NCI-H82 (cell line): Measurements from ENCODE around the gene SERINC5.
"Not testable (repeated sequence)": the region's sequence is repeated elsewhere in the genome, so short reads cannot be mapped to it uniquely, and the experiment has no call there.

Source experiments
- DNase-seq: peaks from one replicate; lab custom pipeline; 2025; lab: John Stamatoyannopoulos, UW

Gene SERINC5

GRCh38 chr5:80136798-80137197, 119.0 kb downstream of the SERINC5 start:
- not testable (repeated sequence) for DNase-seq

DNA sequence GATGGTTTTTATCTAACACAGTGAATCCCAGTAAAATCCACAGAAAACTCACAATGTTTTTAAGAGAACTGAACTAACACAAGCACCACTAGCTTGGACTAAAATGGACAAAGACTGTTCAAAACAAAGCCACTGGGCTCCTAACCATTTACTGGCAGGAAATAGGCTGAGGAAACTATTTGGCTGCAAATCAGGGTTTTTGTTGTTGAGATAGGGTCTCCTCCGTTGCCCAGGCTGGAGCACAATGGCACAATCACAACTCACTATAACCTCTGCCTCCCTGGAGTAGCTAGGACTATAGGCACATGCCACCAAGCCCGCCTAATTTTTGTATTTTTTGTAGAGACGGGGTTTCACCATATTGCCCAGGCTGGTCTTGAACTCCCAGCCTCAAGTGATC, 121.0 kb downstream of the SERINC5 start:
- no peak for DNase-seq

DNA sequence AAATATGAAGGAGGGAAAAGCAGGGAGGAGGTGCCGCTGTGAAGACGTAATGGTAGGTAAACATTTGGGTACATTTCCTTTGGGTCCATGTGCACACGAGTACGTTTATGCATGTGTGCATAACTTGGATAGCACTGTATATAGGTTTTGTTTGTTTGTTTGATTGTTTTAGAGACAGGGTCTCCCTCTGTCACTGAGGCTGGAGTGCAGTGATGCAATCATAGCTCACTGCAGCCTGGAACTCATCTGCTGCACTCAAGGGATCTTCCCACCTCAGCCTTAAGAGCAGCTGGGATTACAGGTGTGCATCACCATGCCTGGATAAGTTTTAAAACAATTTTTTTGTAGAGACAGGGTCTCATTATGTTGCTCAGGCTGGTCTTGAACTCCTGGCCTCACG, 126.7 kb downstream of the SERINC5 start:
- DNase-seq, result no peak

- DNase-seq, result peak; percentile 32
Observed at GRCh38 chr5:80128141-80128540, 127.7 kb downstream of the SERINC5 start.

DNA sequence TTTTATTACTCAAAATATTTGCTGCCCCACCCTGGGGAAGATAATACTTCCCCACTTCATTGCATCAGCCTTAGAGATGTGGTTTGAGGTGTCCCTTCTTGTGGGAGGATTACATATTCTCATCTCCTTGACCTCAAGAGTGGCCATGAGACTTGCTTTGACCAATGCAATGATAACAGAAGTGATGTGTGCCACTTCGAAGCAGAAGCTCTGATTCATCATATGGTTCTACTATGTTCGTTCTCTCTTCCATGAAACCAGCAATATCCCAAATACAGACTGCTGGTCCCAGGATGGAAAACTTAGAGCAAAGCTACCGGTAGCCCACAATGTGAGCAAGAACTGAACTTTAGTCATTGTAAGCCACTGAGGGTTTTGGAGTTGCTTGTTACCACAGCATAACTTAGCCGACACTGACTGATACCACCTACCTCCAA, 128.7 kb downstream of the SERINC5 start:
- DNase-seq, result no peak

DNA sequence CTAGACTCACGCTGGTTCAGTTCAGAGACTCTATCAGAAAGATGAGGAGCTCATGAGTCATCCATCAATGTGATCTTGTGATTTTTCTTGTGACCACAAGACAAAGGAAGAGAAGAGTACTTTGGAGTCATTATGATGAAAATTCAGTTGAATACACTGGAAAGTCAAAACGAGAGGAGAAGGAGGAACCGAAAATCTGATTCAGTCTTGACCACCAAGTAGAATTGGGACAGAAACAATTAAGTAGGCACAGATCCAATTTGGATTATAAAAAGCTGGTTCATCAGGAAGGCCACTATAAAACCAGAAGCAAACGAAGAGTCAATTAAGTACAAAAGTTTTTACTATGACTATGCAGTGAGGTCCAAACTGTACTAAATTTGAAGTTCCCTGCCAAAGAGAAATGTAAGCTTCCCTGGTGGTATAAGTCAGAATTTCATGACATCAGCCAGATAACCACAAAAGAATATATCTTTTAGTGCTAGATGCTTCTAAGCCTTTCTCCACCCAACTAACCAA, 129.8 kb downstream of the SERINC5 start:
- DNase-seq, result no peak

DNA sequence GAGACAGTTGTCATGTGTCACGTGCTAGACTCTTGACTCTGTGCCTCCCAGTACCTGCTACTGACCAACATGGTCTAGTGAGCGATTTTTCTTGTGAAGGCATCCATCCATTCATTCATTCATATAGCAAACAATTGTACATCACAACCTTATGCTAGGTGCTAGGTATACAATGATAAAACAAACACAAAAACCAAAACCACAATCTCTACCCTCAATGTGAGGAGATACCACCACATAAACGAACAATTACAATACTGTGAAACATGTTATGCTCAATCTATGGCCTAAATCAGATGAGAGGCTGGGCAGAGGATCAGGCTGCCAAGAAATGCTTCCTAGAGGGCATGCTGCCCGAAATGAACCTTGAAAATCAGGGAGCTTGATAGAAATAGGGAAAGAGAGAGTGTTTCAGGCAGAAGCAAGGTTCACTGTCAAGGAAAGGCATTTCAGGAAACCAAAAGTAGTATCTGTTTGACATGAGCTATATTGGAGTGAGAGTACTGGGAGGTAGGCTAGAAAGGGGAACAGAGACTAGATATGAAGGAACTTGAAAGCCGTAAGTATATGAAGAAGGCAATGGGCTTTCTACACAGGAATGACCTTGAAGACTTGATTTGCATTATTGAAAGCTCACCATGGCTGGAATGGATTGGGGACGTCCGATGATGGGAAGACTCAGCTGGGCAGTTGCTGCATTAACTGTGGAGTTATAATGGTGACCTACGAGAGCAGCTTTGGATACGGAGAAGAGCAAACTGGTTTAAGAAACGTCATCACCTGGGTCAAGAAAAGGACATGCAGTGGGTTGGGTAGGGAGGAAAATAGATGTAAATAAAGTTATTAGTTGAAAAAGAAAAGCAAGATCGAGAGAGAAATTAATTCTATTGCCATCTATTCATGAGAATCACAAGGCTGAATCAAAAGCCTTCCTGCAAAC, 130.6 kb downstream of the SERINC5 start:
- no peak for DNase-seq

DNA sequence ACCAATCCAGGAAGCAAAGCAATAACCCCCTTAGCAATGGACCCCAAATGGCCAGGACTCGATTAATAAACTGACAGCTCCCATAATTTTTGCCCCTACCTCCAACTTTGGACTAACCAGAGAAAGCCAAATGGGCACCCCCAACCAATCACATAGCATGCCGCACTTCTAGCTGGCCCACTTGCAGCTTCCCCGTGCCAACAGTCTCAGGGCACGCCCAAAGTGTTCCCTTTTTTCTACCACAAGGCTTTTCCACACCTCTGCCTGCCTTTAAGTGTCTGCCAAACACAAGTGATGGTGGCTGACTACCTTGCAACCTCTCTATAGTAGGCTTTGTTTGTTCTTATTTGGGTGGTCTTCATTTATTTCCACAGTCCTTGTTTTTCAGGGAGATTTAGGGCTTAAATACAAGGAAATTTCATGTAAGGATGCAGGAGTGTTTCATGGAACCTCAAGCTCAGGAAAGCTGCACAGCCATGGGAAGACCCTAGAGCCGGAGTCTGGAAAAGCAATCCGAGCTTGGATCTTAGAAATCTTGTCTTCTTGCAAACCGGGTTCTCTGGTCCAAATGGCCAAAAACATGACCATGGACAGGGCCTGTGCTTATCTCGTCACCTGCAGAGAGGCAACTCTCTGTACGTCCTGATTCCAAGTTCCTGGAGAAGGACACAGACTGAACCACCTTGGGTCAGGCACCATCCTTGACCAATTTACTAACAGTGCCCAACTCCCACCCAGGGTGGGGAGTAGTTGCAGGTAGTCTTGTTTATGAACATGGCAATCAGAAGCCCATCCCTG, 131.5 kb downstream of the SERINC5 start:
- DNase-seq, result no peak

DNA sequence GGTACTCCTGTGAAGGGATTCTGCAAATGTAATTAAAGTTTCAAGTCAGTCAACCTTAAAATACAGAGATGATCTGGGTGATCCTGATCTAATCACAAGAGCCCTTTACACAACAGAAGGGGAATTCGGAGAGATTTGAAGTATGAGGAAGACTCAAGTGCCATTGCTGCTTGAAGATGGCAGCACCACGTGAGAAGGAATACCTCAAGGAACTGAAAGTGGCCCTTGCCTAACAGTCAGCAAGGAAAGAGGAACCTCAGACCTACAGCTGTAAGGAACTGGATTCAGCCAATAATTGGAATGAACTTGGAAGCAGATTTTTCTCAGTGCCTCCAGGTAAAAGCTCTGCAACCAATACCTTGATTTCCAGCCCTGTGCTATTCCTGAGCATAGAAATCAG, 133.3 kb downstream of the SERINC5 start:
- peak; percentile 65 for DNase-seq

DNA sequence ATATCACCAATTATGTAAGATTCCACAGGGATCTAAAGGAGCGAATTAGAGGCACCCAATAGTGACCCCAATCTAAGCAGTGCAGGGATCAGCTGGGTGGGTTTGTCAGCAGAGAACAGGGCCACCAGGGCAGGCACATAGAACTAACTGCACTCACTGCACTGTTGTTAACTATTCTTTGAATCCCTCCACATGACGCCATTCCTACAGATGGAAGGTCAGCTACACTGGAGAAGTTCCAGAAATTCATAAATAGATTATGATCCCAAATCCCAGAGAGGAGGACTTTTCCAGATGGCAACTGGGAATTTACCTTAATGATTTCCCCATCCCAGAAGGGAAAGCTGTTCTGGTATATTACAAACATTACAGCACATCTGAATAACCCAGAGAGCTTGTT, 136.5 kb downstream of the SERINC5 start:
- no peak for DNase-seq

- no peak for DNase-seq
Observed at GRCh38 chr5:80117446-80117845, 138.4 kb downstream of the SERINC5 start.

GRCh38 chr5:80116465-80116864, 139.4 kb downstream of the SERINC5 start:
- DNase-seq, result peak; percentile 5

GRCh38 chr5:80116000-80116399, 139.8 kb downstream of the SERINC5 start:
- no peak for DNase-seq

DNA sequence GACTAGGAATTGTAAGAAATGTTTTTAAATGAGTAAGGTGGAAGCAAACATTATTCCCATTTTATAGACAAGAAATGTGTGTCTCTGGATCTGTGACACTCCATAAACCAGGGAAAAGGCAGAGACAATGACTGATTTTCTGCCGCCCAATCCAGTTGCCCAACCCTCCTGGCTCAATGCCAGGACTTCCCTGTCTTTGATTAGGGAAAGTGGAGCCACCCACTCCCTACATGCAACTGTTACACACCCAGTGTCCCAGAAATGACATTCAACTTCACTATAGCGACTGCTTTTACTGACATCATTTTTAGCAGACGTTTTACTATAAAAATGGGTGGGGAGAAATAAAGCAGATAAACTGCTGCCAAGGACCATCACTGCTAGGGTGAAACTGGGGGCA, 141.0 kb downstream of the SERINC5 start:
- DNase-seq, result peak; percentile 10

GRCh38 chr5:80111376-80111990, 144.4 kb downstream of the SERINC5 start:
- DNase-seq, result peak; percentile 7

GRCh38 chr5:80109646-80110478, 146.0 kb downstream of the SERINC5 start:
- no peak for DNase-seq

- DNase-seq, result no peak
Observed at GRCh38 chr5:80106916-80107315, 148.9 kb downstream of the SERINC5 start.

GRCh38 chr5:80105698-80106439, 150.0 kb downstream of the SERINC5 start:
- DNase-seq, result no peak

- DNase-seq, result no peak
Observed at GRCh38 chr5:80103371-80103770, 152.5 kb downstream of the SERINC5 start.

DNA sequence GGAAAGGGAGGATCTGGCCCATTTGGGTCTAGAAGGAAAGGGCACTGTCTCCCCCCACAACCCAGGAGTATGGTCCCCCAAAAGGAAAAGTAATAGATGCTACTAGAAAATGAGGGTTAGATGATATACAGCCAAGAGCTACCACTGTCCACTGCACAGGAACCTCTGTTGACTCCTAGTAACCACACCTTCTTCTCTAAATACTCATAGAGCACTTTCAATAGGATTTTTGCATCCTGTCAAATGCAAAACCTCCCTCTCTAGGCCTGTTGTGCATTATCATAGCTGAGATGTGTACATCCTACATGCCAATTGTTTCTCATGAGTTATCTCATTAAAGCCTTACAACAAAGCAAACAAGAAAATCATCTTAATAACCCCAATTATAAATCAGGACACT, 153.9 kb downstream of the SERINC5 start:
- DNase-seq, result no peak

DNA sequence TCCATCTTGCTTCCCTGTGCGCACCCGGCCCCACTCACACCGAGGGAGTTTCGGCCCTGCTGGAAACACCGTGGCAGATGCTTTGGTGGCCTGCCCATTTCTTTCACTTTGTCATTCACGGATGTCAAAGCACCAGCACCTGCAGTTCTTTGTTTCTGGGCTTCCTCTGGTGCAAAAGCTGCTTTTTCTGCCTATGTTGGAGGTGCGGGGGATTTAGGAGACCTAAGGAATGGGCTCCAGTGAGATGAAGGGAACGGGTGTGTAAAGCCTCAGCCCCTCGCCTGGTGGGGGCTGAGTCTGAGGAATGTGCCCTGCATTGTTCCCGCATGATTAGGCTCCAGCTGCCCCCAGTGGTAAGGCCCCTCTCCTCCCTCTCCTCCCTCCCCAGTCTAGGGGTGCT, 158.4 kb downstream of the SERINC5 start:
- no peak for DNase-seq
